SK-N-SH treated with all-trans-retinoic acid at 6 μM for 48 hours (cell line): ENCODE results near the gene GK.

Experiments
- BACH2 ChIP-seq: fragments of 250-450 bp; sonication (Bioruptor Pico); IDR thresholded peaks from 2 replicates; pipeline ENCODE4 v1.9.0; 2021; ENCODE audit warnings: mild to moderate bottlenecking, borderline replicate concordance
- CSDC2 ChIP-seq: fragments of 250-450 bp; sonication (Bioruptor Pico); IDR thresholded peaks from 2 replicates; pipeline ENCODE4 v1.5.0; 2020; ENCODE audit warnings: mild to moderate bottlenecking, moderate library complexity
- OSR1 ChIP-seq: fragments of 250-450 bp; sonication (Bioruptor Pico); IDR thresholded peaks from 2 replicates; pipeline ENCODE4 v1.8.0; 2022; ENCODE audit warnings: moderate library complexity, mild to moderate bottlenecking, inconsistent platforms
- RARB ChIP-seq: fragments of 250-450 bp; sonication (Bioruptor Pico); IDR thresholded peaks from 2 replicates; pipeline ENCODE4 v1.8.0; 2021; ENCODE audit warnings: mild to moderate bottlenecking, moderate library complexity
- TF ChIP-seq, protein P1 (sequence below): fragments of 250-450 bp; sonication (Bioruptor Pico); IDR thresholded peaks from 2 replicates; pipeline ENCODE4 v1.8.0; 2020; ENCODE audit warnings: mild to moderate bottlenecking, moderate library complexity, borderline replicate concordance
- TF ChIP-seq, protein P2 (sequence below): fragments of 250-450 bp; sonication (Bioruptor Pico); IDR thresholded peaks from 2 replicates; pipeline ENCODE4 v1.5.1; 2021; ENCODE audit warnings: mild to moderate bottlenecking, moderate library complexity

DNA sequence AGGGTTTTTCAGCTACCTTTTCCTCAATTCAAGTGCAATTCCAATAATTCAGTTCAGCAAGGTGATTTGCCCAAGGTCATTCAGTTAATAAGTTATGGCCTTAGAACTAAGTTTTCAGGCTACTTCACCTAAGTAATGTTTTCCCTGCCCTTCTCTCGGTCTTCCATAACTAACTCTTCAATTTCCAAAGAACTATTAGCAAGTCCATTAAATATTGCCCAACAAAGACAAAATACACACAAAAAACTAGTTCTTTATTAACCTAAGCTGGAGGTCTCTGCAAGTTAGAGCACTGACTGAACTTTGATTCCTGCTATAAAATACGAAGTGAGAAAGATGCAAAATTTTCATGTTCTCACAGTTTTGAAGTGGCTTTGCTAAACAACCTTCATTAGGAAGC is 26.8 kb upstream of the GK start:
- TF ChIP-seq OSR1 (CRISPR knock-in tag): no peak
- TF ChIP-seq, protein P1, sequence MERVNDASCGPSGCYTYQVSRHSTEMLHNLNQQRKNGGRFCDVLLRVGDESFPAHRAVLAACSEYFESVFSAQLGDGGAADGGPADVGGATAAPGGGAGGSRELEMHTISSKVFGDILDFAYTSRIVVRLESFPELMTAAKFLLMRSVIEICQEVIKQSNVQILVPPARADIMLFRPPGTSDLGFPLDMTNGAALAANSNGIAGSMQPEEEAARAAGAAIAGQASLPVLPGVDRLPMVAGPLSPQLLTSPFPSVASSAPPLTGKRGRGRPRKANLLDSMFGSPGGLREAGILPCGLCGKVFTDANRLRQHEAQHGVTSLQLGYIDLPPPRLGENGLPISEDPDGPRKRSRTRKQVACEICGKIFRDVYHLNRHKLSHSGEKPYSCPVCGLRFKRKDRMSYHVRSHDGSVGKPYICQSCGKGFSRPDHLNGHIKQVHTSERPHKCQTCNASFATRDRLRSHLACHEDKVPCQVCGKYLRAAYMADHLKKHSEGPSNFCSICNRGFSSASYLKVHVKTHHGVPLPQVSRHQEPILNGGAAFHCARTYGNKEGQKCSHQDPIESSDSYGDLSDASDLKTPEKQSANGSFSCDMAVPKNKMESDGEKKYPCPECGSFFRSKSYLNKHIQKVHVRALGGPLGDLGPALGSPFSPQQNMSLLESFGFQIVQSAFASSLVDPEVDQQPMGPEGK (CRISPR knock-in tag): no peak
- no peak for TF ChIP-seq BACH2
- TF ChIP-seq, protein P2, sequence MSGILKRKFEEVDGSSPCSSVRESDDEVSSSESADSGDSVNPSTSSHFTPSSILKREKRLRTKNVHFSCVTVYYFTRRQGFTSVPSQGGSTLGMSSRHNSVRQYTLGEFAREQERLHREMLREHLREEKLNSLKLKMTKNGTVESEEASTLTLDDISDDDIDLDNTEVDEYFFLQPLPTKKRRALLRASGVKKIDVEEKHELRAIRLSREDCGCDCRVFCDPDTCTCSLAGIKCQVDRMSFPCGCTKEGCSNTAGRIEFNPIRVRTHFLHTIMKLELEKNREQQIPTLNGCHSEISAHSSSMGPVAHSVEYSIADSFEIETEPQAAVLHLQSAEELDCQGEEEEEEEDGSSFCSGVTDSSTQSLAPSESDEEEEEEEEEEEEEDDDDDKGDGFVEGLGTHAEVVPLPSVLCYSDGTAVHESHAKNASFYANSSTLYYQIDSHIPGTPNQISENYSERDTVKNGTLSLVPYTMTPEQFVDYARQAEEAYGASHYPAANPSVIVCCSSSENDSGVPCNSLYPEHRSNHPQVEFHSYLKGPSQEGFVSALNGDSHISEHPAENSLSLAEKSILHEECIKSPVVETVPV (CRISPR knock-in tag): no peak
- no peak for TF ChIP-seq CSDC2
- no peak for TF ChIP-seq RARB (CRISPR knock-in tag)
